Stomach (tissue), 9 donors: ENCODE data around the gene CD99L2. TPM values are rescaled to one million over a fixed set of nuclear protein-coding genes. Genes with fewer than 3 reads are reported as not detected.

ENCODE experiments used
- DNase-seq, 2 donors: peaks; one replicate each; pipeline versions ENCODE4 v3.0.0 to v3.0.0-alpha.2; 2013 to 2019
- H3K27ac ChIP-seq, 5 donors: fragments of 200-600 bp in 4 of 5; sonication (generic) in 4 of 5; one replicate each; pipeline ENCODE4 v1.5.1; 2013 to 2019; ENCODE audit warnings: mild to moderate bottlenecking in 1 of 5, moderate library complexity in 1 of 5
- H3K27me3 ChIP-seq, 3 donors: fragments of 200-600 bp; sonication (generic); one replicate each; pipeline ENCODE4 v1.5.1; 2017 to 2019; ENCODE audit warnings: mixed run types in 1 of 3
- H3K36me3 ChIP-seq, 4 donors: fragments of 200-600 bp; sonication (generic); 1 replicate in 3 of 4; 2 replicates in 1 of 4; pipeline ENCODE4 v1.5.1; 2016 to 2019
- H3K4me1 ChIP-seq, 4 donors: fragments of 200-600 bp; sonication (generic); one replicate each; pipeline ENCODE4 v1.5.1; 2016 to 2019
- H3K4me3 ChIP-seq, 4 donors: fragments of 200-600 bp; sonication (generic) in 3 of 4; one replicate each; pipeline ENCODE4 v1.5.1; 2016 to 2019; ENCODE audit warnings: mild to moderate bottlenecking in 1 of 4
- H3K9me3 ChIP-seq, 4 donors: fragments of 200-600 bp; sonication (generic); one replicate each; pipeline ENCODE4 v1.5.1; 2016 to 2019
- EP300 ChIP-seq: sonication (generic); formaldehyde crosslinking; IDR thresholded peaks from one replicate; pipeline ENCODE4 v1.6.1; 2017; ENCODE audit warnings: antibody characterized with exemption
- POLR2A ChIP-seq, 4 donors: fragments of 450-650 bp; IDR thresholded peaks; one replicate each; pipeline ENCODE4 v1.6.1; 2016; ENCODE audit warnings: antibody characterized with exemption in 4 of 4, control low read depth in 2 of 4, mild to moderate bottlenecking in 1 of 4, moderate library complexity in 1 of 4
- POLR2AphosphoS5 ChIP-seq, 3 donors: sonication (generic); formaldehyde crosslinking; IDR thresholded peaks; one replicate each; pipeline ENCODE4 v1.6.1; 2016; ENCODE audit warnings: antibody characterized with exemption in 3 of 3
- WGBS, 5 donors: extraction: QIAGEN DNeasy Blood & Tissue Kit in 3 of 5; methylation state at CpG; one replicate each; pipeline versions ENCODE4 v1.1.5 to v1.1.7; 2013 to 2018; 5-methylcytosine and 5-hydroxymethylcytosine counted together
- intact Hi-C: fragments of 100-400 bp; cut with DNase I; formaldehyde crosslinking; loops from one replicate; pipeline ENCODE4 v1.15.1; 2023; ENCODE audit warnings: low total_unique reads
- polyA plus RNA-seq, 3 donors: library from polyadenylated mRNA; stranded (reverse); fragments of 200-250 nt; gene quantifications; one replicate each; pipeline ENCODE4 v1.2.3, GENCODE V29; 2013
- total RNA-seq, 5 donors: library from RNA; depleted of rRNA; stranded (reverse); fragments of >200 nt; gene quantifications; one replicate each; pipeline versions ENCODE4 v1.1.0 to v1.2.3, GENCODE V29; 2014 to 2016
- TF ChIP-seq, protein P1 (sequence below), 7 experiments: fragments of 450-650 bp in 4 of 7; fragments of 200-600 bp in 3 of 7; sonication (generic) in 3 of 7; IDR thresholded peaks; one replicate each; pipeline ENCODE4 v1.5.1; 2016 to 2019; ENCODE audit warnings: antibody characterized with exemption in 7 of 7, control low read depth in 2 of 7, mild to moderate bottlenecking in 1 of 7
- donor health status: healthy with polysubstance abuse.
- donor health status: Bipolar disorder and iron deficiency.
- donor health status: healthy.

Gene CD99L2
- total and polyA plus RNA-seq, 8 donors, result 3.5 to 40.6 (median 13.7) TPM

DNA sequence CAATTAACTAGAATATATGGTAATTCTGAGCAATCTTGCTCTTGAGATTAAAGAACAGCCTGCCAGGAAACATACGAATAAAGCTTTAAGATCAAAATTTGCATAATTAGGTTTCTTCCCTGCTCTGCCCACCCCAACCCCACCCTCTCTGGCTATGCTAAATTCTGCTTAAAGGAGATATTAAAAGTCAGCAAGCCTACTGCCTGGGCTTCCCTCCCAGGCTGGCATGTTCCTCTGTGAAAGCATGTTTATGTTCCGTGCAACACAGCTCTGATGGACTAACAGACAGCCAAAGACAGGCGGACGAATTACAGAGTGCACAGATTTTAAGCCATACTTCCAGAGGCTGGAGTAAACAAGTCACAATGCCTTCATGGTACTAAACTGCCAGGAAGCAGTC lies 28.4 kb downstream of the CD99L2 start:
- WGBS, 5 donors, result 62 to 79% (median 71%) methylated on average over 4 of the region's 4 CpGs
- no peaks in the 10 kb centered on the region for H3K9me3 ChIP-seq
- H3K36me3 ChIP-seq, result no peaks in the 10 kb centered on the region
- H3K4me1 ChIP-seq, result peaks cover 0 to 24% (median 8%) of the 10 kb centered on the region in 4 donors
- no peak overlapping the region for H3K4me3 ChIP-seq
- intact Hi-C loops, result no loop called here
- H3K27ac ChIP-seq, result no peak overlapping the region
- no peak for DNase-seq
- H3K27me3 ChIP-seq, result no peaks in the 10 kb centered on the region
- TF ChIP-seq, protein P1, sequence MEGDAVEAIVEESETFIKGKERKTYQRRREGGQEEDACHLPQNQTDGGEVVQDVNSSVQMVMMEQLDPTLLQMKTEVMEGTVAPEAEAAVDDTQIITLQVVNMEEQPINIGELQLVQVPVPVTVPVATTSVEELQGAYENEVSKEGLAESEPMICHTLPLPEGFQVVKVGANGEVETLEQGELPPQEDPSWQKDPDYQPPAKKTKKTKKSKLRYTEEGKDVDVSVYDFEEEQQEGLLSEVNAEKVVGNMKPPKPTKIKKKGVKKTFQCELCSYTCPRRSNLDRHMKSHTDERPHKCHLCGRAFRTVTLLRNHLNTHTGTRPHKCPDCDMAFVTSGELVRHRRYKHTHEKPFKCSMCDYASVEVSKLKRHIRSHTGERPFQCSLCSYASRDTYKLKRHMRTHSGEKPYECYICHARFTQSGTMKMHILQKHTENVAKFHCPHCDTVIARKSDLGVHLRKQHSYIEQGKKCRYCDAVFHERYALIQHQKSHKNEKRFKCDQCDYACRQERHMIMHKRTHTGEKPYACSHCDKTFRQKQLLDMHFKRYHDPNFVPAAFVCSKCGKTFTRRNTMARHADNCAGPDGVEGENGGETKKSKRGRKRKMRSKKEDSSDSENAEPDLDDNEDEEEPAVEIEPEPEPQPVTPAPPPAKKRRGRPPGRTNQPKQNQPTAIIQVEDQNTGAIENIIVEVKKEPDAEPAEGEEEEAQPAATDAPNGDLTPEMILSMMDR (IDR thresholded peaks at IDR 0.05), result no peak
- TF ChIP-seq POLR2AphosphoS5 (IDR thresholded peaks at IDR 0.05) (no peak), EP300 (no peak), POLR2A (IDR thresholded peaks at IDR 0.05) (no peak)

DNA sequence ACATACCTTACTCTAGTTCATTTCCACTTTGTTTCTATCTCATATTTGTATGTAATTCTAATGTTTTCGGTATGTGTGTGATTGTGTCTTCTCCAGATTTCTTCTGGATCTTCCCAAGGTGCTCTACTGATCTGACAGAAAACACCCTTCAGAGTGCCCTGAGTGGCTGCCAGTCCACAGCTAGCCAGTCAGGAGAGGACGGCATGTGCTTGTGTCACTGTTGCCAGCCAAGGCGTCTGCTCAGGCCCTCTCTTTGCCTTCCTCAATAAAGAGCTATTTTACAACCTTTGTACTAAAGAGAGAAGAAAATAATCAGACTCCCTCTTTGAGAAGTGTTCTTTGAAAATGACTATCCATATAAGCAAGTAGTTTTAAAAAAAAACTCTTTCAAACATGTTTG lies 29.0 kb downstream of the CD99L2 start:
- no peak overlapping the region for H3K27ac ChIP-seq
- no peak for DNase-seq
- H3K4me1 ChIP-seq, result peaks cover 0 to 24% (median 8%) of the 10 kb centered on the region in 4 donors
- H3K36me3 ChIP-seq, result no peaks in the 10 kb centered on the region
- 60 to 87% (median 74%) methylated on average over 3 of the region's 3 CpGs for WGBS, 5 donors
- intact Hi-C loops, result no loop called here
- no peaks in the 10 kb centered on the region for H3K9me3 ChIP-seq
- TF ChIP-seq EP300 (no peak), POLR2AphosphoS5 (IDR thresholded peaks at IDR 0.05) (no peak), POLR2A (IDR thresholded peaks at IDR 0.05) (no peak)
- TF ChIP-seq, protein P1 (IDR thresholded peaks at IDR 0.05), result no peak
- no peak overlapping the region for H3K4me3 ChIP-seq
- no peaks in the 10 kb centered on the region for H3K27me3 ChIP-seq

- no peak overlapping the region for H3K4me3 ChIP-seq
- H3K9me3 ChIP-seq, result no peaks in the 10 kb centered on the region
- no peaks in the 10 kb centered on the region for H3K27me3 ChIP-seq
- DNase-seq, result no peak
- intact Hi-C loops, result no loop called here
- no peak overlapping the region for H3K27ac ChIP-seq
- no peaks in the 10 kb centered on the region for H3K36me3 ChIP-seq
- 49 to 65% (median 58%) methylated on average over 2 of the region's 2 CpGs for WGBS, 5 donors
- H3K4me1 ChIP-seq, result peaks cover 0 to 22% (median 8%) of the 10 kb centered on the region in 4 donors
- no peak for TF ChIP-seq POLR2A (IDR thresholded peaks at IDR 0.05)
- TF ChIP-seq EP300, result no peak
- TF ChIP-seq, protein P1 (IDR thresholded peaks at IDR 0.05), result no peak
- no peak for TF ChIP-seq POLR2AphosphoS5 (IDR thresholded peaks at IDR 0.05)
These were observed 29.8 kb downstream of the CD99L2 start for GRCh38 chrX:150868625-150869024.

- Histone ChIP-seq H3K4me1 (peaks cover 0 to 2% (median 0%) of the 10 kb centered on the region in 4 donors), H3K27ac (no peak overlapping the region), H3K9me3 (peaks cover 0 to 12% (median 5%) of the 10 kb centered on the region in 4 donors), H3K36me3 (no peaks in the 10 kb centered on the region), H3K27me3 (no peaks in the 10 kb centered on the region), H3K4me3 (no peak overlapping the region)
- TF ChIP-seq POLR2A (IDR thresholded peaks at IDR 0.05) (no peak), EP300 (no peak), POLR2AphosphoS5 (IDR thresholded peaks at IDR 0.05) (no peak)
- TF ChIP-seq, protein P1 (IDR thresholded peaks at IDR 0.05), result no peak
- DNase-seq, result no peak
- 75 to 95% (median 91%) methylated on average over 2 to 3 of the region's 3 CpGs for WGBS, 5 donors
- intact Hi-C loops, result no loop called here
These were observed 34.3 kb downstream of the CD99L2 start for GRCh38 chrX:150864127-150864526.
